ENCODE measurements around the gene RELT.

The RELT gene

DNA sequence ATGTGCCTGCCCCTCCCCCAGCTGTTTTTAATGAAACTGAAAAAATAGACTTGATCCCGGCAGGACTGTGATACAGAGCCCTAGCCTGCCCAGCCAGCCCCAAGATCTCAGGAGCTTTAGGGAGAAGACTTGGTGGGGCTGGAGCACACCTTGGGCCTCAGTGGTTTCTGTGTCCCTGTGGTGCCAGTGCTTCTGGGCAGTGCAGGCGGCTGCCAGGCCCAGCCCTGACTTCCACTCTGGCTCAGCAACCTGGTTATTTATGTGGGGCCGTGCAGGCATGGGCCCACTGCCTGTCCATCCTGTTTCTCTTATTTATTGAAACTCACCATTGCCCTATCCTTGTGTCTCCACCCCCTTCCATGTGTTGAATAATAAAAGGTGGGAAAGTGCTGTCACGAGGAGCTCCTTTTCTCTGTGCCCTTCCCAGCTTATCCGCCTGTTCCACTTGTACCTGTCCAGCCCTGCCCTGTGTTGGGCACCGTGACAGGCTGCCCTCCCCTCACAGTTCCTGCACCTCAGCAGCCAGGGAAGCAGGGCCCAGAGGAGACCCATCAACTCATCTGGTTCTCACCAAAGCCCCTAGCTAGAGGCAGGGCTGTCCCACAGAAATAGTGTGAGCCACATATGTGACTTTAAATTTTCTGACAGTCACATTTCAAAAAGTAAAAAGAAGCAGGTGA, 20.2 kb downstream of the RELT start:
- Histone ChIP-seq H3K36me3 (ENCODE audit: control insufficient read depth, insufficient read depth, low read length) (peaks cover 17% of the 10 kb centered on the region), H3K4me1 (ENCODE audit: control insufficient read depth, insufficient read depth, low read length, poor library complexity, severe bottlenecking) (no peaks in the 10 kb centered on the region), H3K4me3 (ENCODE audit: insufficient read depth, low read depth, low read length, poor library complexity, severe bottlenecking) (no peak overlapping the region), H3K27me3 (replicated peaks; ENCODE audit: control insufficient read depth, insufficient read depth, low read length, poor library complexity, severe bottlenecking) (no peaks in the 10 kb centered on the region), H3K27ac (ENCODE audit: insufficient read depth, low read length, poor library complexity, severe bottlenecking) (no peak overlapping the region), H3K9me3 (ENCODE audit: control insufficient read depth, low read length) (no peaks in the 10 kb centered on the region)
- no peak for DNase-seq

GRCh38 chr11:73396985-73397384, 20.8 kb downstream of the RELT start:
- H3K4me3 ChIP-seq (ENCODE audit: insufficient read depth, low read depth, low read length, poor library complexity, severe bottlenecking), result no peak overlapping the region
- peaks cover 15% of the 10 kb centered on the region for H3K36me3 ChIP-seq (ENCODE audit: control insufficient read depth, insufficient read depth, low read length)
- no peaks in the 10 kb centered on the region for H3K27me3 ChIP-seq (replicated peaks; ENCODE audit: control insufficient read depth, insufficient read depth, low read length, poor library complexity, severe bottlenecking)
- DNase-seq, result no peak
- H3K9me3 ChIP-seq (ENCODE audit: control insufficient read depth, low read length), result no peaks in the 10 kb centered on the region
- H3K27ac ChIP-seq (ENCODE audit: insufficient read depth, low read length, poor library complexity, severe bottlenecking), result no peak overlapping the region
- no peaks in the 10 kb centered on the region for H3K4me1 ChIP-seq (ENCODE audit: control insufficient read depth, insufficient read depth, low read length, poor library complexity, severe bottlenecking)

GRCh38 chr11:73397468-73398131, 21.4 kb downstream of the RELT start:
- H3K4me3 ChIP-seq (ENCODE audit: insufficient read depth, low read depth, low read length, poor library complexity, severe bottlenecking), result no peak overlapping the region
- H3K4me1 ChIP-seq (ENCODE audit: control insufficient read depth, insufficient read depth, low read length, poor library complexity, severe bottlenecking), result no peaks in the 10 kb centered on the region
- no peak for DNase-seq
- no peak overlapping the region for H3K27ac ChIP-seq (ENCODE audit: insufficient read depth, low read length, poor library complexity, severe bottlenecking)
- no peaks in the 10 kb centered on the region for H3K9me3 ChIP-seq (ENCODE audit: control insufficient read depth, low read length)
- no peaks in the 10 kb centered on the region for H3K27me3 ChIP-seq (replicated peaks; ENCODE audit: control insufficient read depth, insufficient read depth, low read length, poor library complexity, severe bottlenecking)
- peaks cover 12% of the 10 kb centered on the region for H3K36me3 ChIP-seq (ENCODE audit: control insufficient read depth, insufficient read depth, low read length)

DNA sequence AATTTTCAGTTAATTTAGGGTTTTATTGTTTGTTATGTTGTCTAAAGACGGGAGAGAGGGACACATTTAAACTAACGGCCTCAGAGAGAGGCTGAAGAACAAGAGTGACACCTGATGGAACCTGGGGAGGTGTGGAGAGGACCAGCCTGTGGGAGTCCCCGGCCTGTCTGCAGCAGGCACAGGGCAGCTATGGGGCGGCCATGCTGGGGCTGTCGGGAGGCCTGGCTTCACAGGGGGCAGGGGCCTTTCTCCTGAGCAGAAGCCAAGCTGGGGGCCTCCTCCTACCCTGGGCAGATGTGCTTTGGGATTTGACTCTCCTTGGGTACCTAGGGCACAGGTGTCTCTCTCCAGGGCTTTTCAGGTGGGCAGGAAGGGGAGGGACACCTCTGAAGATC, 21.9 kb downstream of the RELT start:
- H3K36me3 ChIP-seq (ENCODE audit: control insufficient read depth, insufficient read depth, low read length), result peaks cover 12% of the 10 kb centered on the region
- no peaks in the 10 kb centered on the region for H3K4me1 ChIP-seq (ENCODE audit: control insufficient read depth, insufficient read depth, low read length, poor library complexity, severe bottlenecking)
- no peak for DNase-seq
- no peaks in the 10 kb centered on the region for H3K9me3 ChIP-seq (ENCODE audit: control insufficient read depth, low read length)
- no peaks in the 10 kb centered on the region for H3K27me3 ChIP-seq (replicated peaks; ENCODE audit: control insufficient read depth, insufficient read depth, low read length, poor library complexity, severe bottlenecking)
- no peak overlapping the region for H3K27ac ChIP-seq (ENCODE audit: insufficient read depth, low read length, poor library complexity, severe bottlenecking)
- H3K4me3 ChIP-seq (ENCODE audit: insufficient read depth, low read depth, low read length, poor library complexity, severe bottlenecking), result no peak overlapping the region

DNA sequence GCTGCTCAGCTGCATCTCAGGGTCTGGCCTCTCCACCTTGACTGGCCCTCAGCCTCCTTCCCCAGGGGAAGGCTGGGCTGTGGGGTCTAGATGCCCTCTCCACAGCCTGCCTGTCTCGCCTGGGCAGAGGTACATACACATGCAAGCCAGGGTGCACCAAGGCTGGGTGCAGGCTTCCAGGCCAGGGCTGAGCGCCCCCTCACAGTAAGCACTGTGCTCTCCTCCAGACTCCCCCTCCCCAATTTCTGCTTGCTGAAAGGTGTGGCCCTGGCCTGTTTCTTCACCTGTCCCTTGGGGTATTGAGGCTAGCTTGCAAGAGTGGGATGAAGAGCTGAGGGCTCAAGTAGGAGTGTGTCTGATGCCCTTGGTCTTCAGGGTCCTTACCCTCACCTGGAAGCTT, 22.5 kb downstream of the RELT start:
- H3K27ac ChIP-seq (ENCODE audit: insufficient read depth, low read length, poor library complexity, severe bottlenecking), result no peak overlapping the region
- H3K4me1 ChIP-seq (ENCODE audit: control insufficient read depth, insufficient read depth, low read length, poor library complexity, severe bottlenecking), result no peaks in the 10 kb centered on the region
- H3K27me3 ChIP-seq (replicated peaks; ENCODE audit: control insufficient read depth, insufficient read depth, low read length, poor library complexity, severe bottlenecking), result no peaks in the 10 kb centered on the region
- DNase-seq, result no peak
- no peaks in the 10 kb centered on the region for H3K9me3 ChIP-seq (ENCODE audit: control insufficient read depth, low read length)
- H3K36me3 ChIP-seq (ENCODE audit: control insufficient read depth, insufficient read depth, low read length), result peaks cover 10% of the 10 kb centered on the region
- no peak overlapping the region for H3K4me3 ChIP-seq (ENCODE audit: insufficient read depth, low read depth, low read length, poor library complexity, severe bottlenecking)

DNA sequence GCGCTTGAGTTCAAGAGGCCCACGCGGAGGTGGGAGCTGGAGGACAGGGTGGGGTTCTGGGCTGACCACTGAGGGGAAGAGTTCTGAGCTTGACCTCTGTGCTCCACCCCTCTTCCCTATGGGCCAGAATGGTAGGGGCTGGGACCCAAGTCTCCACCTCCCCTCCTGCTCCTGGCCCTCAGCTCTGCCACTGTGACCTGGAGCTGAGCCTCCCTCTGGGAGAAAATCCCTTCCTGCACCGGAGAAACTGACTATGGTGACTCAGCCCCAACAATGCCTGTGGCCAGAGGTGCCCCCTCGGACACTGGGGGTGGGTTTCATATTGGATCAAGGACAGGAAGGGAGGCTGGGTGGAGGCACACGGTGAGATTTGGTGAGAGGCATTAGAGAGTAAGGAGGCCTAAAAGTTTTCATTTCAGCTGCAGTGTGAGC, 23.0 kb downstream of the RELT start:
- H3K36me3 ChIP-seq (ENCODE audit: control insufficient read depth, insufficient read depth, low read length), result peaks cover 7% of the 10 kb centered on the region
- H3K4me1 ChIP-seq (ENCODE audit: control insufficient read depth, insufficient read depth, low read length, poor library complexity, severe bottlenecking), result no peaks in the 10 kb centered on the region
- no peak overlapping the region for H3K4me3 ChIP-seq (ENCODE audit: insufficient read depth, low read depth, low read length, poor library complexity, severe bottlenecking)
- H3K27ac ChIP-seq (ENCODE audit: insufficient read depth, low read length, poor library complexity, severe bottlenecking), result no peak overlapping the region
- no peaks in the 10 kb centered on the region for H3K9me3 ChIP-seq (ENCODE audit: control insufficient read depth, low read length)
- H3K27me3 ChIP-seq (replicated peaks; ENCODE audit: control insufficient read depth, insufficient read depth, low read length, poor library complexity, severe bottlenecking), result no peaks in the 10 kb centered on the region
- DNase-seq, result no peak

- Histone ChIP-seq H3K27me3 (replicated peaks; ENCODE audit: control insufficient read depth, insufficient read depth, low read length, poor library complexity, severe bottlenecking) (no peaks in the 10 kb centered on the region), H3K4me1 (ENCODE audit: control insufficient read depth, insufficient read depth, low read length, poor library complexity, severe bottlenecking) (no peaks in the 10 kb centered on the region), H3K9me3 (ENCODE audit: control insufficient read depth, low read length) (no peaks in the 10 kb centered on the region), H3K4me3 (ENCODE audit: insufficient read depth, low read depth, low read length, poor library complexity, severe bottlenecking) (no peak overlapping the region), H3K27ac (ENCODE audit: insufficient read depth, low read length, poor library complexity, severe bottlenecking) (no peak overlapping the region), H3K36me3 (ENCODE audit: control insufficient read depth, insufficient read depth, low read length) (peaks cover 7% of the 10 kb centered on the region)
- DNase-seq, result no peak
Measured at GRCh38 chr11:73399636-73400035, 23.4 kb downstream of the RELT start.

- DNase-seq, result no peak
- Histone ChIP-seq H3K27me3 (replicated peaks; ENCODE audit: control insufficient read depth, insufficient read depth, low read length, poor library complexity, severe bottlenecking) (no peaks in the 10 kb centered on the region), H3K36me3 (ENCODE audit: control insufficient read depth, insufficient read depth, low read length) (peaks cover 4% of the 10 kb centered on the region), H3K4me1 (ENCODE audit: control insufficient read depth, insufficient read depth, low read length, poor library complexity, severe bottlenecking) (no peaks in the 10 kb centered on the region), H3K9me3 (ENCODE audit: control insufficient read depth, low read length) (no peaks in the 10 kb centered on the region), H3K4me3 (ENCODE audit: insufficient read depth, low read depth, low read length, poor library complexity, severe bottlenecking) (no peak overlapping the region), H3K27ac (ENCODE audit: insufficient read depth, low read length, poor library complexity, severe bottlenecking) (no peak overlapping the region)
Measured at GRCh38 chr11:73400293-73400692, 24.1 kb downstream of the RELT start.

DNA sequence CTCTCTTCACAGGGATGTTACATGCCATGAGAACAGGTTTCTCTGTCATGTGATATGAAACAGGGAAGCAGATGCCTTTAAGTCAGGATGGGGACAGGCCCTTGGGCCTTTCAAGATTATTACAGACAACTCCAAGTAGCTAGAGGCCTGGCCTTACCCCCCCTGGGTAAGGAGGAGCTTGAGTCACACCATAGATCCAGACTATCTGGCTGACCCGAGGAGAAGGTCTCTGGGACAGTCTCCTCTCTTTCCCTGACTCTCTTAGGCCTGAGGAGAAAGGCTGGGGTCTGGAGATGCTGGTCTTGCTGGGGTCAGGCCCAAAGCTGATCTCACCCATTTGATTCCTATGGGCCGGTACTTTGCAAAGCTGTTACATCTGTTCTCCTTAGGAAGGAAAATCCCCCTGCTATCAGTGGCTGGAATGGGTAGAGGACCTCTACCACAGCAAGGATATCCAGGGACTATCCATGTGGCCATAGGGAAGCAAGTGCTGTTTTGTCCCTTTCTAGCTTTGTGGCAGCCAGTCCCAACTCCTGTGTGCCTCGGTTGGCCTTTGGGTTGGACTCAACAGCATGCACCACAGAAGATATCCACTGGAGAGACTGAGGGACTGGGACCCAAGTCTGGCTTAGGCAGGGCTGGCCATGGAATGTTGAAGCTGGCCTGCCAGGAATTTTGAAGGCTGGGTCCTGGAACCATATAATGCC, 25.2 kb downstream of the RELT start:
- Histone ChIP-seq H3K36me3 (ENCODE audit: control insufficient read depth, insufficient read depth, low read length) (no peaks in the 10 kb centered on the region), H3K4me3 (ENCODE audit: insufficient read depth, low read depth, low read length, poor library complexity, severe bottlenecking) (no peak overlapping the region), H3K27me3 (replicated peaks; ENCODE audit: control insufficient read depth, insufficient read depth, low read length, poor library complexity, severe bottlenecking) (no peaks in the 10 kb centered on the region), H3K4me1 (ENCODE audit: control insufficient read depth, insufficient read depth, low read length, poor library complexity, severe bottlenecking) (no peaks in the 10 kb centered on the region), H3K27ac (ENCODE audit: insufficient read depth, low read length, poor library complexity, severe bottlenecking) (no peak overlapping the region), H3K9me3 (ENCODE audit: control insufficient read depth, low read length) (no peaks in the 10 kb centered on the region)
- no peak for DNase-seq
